ENCODE results near the gene NOL9. TPM values are rescaled to one million over a fixed set of nuclear protein-coding genes. Genes with fewer than 3 reads are reported as not detected.
A peak's percentile ranks its signal among the peaks of the same experiment; 100 is the strongest.

NOL9 gene
- total RNA-seq, 6 donors from 2014 or later, result 19.6 to 41.9 (median 24.7) TPM

GRCh38 chr1:6519491-6519934, 34.8 kb downstream of the NOL9 start:
- peaks cover 0 to 5% (median 0%) of the 10 kb centered on the region in 4 donors for H3K36me3 ChIP-seq
- WGBS, 2 donors, result 70 to 80% methylated on average over 10 to 11 of the region's 11 CpGs
- H3K4me3 ChIP-seq, result no peak overlapping the region
- DNase-seq (no peak), ATAC-seq (ENCODE audit: low FRiP score in 2 of 2) (peak in 1 of 2 donors; percentile 30)
- no peaks in the 10 kb centered on the region for H3K4me1 ChIP-seq
- no peaks in the 10 kb centered on the region for H3K27me3 ChIP-seq
- TF ChIP-seq CTCF (IDR thresholded peaks at IDR 0.05) (no peak), EP300 (IDR thresholded peaks at IDR 0.05) (no peak), POLR2A (IDR thresholded peaks at IDR 0.05) (no peak), POLR2AphosphoS5 (IDR thresholded peaks at IDR 0.05) (no peak)
- H3K9me3 ChIP-seq, result no peaks in the 10 kb centered on the region
- no peak overlapping the region for H3K27ac ChIP-seq

GRCh38 chr1:6517435-6517851, 36.9 kb downstream of the NOL9 start:
- Histone ChIP-seq H3K27me3 (no peaks in the 10 kb centered on the region), H3K4me3 (no peak overlapping the region), H3K4me1 (no peaks in the 10 kb centered on the region), H3K9me3 (no peaks in the 10 kb centered on the region), H3K27ac (no peak overlapping the region), H3K36me3 (no peaks in the 10 kb centered on the region)
- DNase-seq, result no peak
- no peak for ATAC-seq (ENCODE audit: low FRiP score in 2 of 2)
- 76 to 80% methylated on average over 8 of the region's 8 CpGs for WGBS, 2 donors
- TF ChIP-seq CTCF (IDR thresholded peaks at IDR 0.05), result no peak
- TF ChIP-seq EP300 (IDR thresholded peaks at IDR 0.05), result no peak
- no peak for TF ChIP-seq POLR2AphosphoS5 (IDR thresholded peaks at IDR 0.05)
- TF ChIP-seq POLR2A (IDR thresholded peaks at IDR 0.05), result no peak

DNA sequence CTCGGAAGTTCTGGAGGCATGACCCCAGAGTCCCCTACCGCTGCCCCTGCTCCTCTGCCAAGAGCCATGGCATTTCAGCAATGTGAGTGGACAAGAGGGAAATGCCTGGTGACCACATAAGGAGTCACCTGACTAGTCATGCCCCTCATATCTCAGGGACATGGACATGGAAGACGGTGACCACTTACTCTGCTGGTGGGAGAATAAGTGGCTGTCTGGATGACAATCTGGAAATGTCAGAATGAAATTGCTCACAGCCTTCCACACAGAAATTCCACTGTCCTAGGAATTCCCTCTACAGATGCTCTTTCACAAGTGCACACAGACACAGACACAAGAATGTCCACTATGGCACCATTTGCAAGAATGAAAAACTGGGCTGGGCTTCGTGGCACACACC, 38.5 kb downstream of the NOL9 start:
- no peaks in the 10 kb centered on the region for H3K4me1 ChIP-seq
- WGBS, 2 donors, result 81 to 93% methylated on average over 4 of the region's 4 CpGs
- no peak overlapping the region for H3K27ac ChIP-seq
- no peak for ATAC-seq (ENCODE audit: low FRiP score in 2 of 2)
- H3K9me3 ChIP-seq, result no peaks in the 10 kb centered on the region
- TF ChIP-seq CTCF (IDR thresholded peaks at IDR 0.05), result no peak
- no peak for TF ChIP-seq POLR2A (IDR thresholded peaks at IDR 0.05)
- no peak for TF ChIP-seq POLR2AphosphoS5 (IDR thresholded peaks at IDR 0.05)
- TF ChIP-seq EP300 (IDR thresholded peaks at IDR 0.05), result no peak
- no peaks in the 10 kb centered on the region for H3K36me3 ChIP-seq
- no peak for DNase-seq
- no peak overlapping the region for H3K4me3 ChIP-seq
- no peaks in the 10 kb centered on the region for H3K27me3 ChIP-seq

- WGBS, 2 donors, result 79 to 82% methylated on average over 5 to 9 of the region's 9 CpGs
- no peak overlapping the region for H3K4me3 ChIP-seq
- no peak overlapping the region for H3K27ac ChIP-seq
- H3K4me1 ChIP-seq, result no peaks in the 10 kb centered on the region
- ATAC-seq (ENCODE audit: low FRiP score in 2 of 2) (no peak), DNase-seq (no peak)
- H3K27me3 ChIP-seq, result no peaks in the 10 kb centered on the region
- no peak for TF ChIP-seq POLR2AphosphoS5 (IDR thresholded peaks at IDR 0.05)
- TF ChIP-seq POLR2A (IDR thresholded peaks at IDR 0.05), result no peak
- no peak for TF ChIP-seq EP300 (IDR thresholded peaks at IDR 0.05)
- TF ChIP-seq CTCF (IDR thresholded peaks at IDR 0.05), result no peak
- H3K9me3 ChIP-seq, result no peaks in the 10 kb centered on the region
- H3K36me3 ChIP-seq, result no peaks in the 10 kb centered on the region
Observed at GRCh38 chr1:6513320-6513801, 41.0 kb downstream of the NOL9 start.

GRCh38 chr1:6512908-6513280, 41.4 kb downstream of the NOL9 start:
- DNase-seq, result no peak
- no peaks in the 10 kb centered on the region for H3K9me3 ChIP-seq
- WGBS, 2 donors, result 80 to 85% methylated on average over 5 to 8 of the region's 8 CpGs
- no peaks in the 10 kb centered on the region for H3K4me1 ChIP-seq
- ATAC-seq (ENCODE audit: low FRiP score in 2 of 2), result no peak
- H3K27me3 ChIP-seq, result no peaks in the 10 kb centered on the region
- TF ChIP-seq CTCF (IDR thresholded peaks at IDR 0.05), result no peak
- no peak for TF ChIP-seq EP300 (IDR thresholded peaks at IDR 0.05)
- no peak for TF ChIP-seq POLR2AphosphoS5 (IDR thresholded peaks at IDR 0.05)
- H3K36me3 ChIP-seq, result no peaks in the 10 kb centered on the region
- H3K4me3 ChIP-seq, result no peak overlapping the region
- H3K27ac ChIP-seq, result no peak overlapping the region

Data from upper lobe of left lung (tissue), 6 donors.